ENCODE data around the gene G6PD.
A peak's percentile ranks its signal among the peaks of the same experiment; 100 is the strongest.

- TF ChIP-seq CTCF (IDR thresholded peaks at IDR 0.05): no peak
- TF ChIP-seq POLR2A (IDR thresholded peaks at IDR 0.05): peak in 1 of 2 donors; percentile 53
These were observed 30.5 kb downstream of the G6PD start, which contains the start of gene FAM3A for GRCh38 chrX:154515966-154516655.

Measured in lower leg skin (tissue), 3 donors.